Measurements from ENCODE around the gene SMIM41.

GRCh38 chr12:52146089-52146821 lies 66.8 kb downstream of the SMIM41 start:
- no peak for TF ChIP-seq CTCF (conservative IDR thresholded peaks at IDR 0.05)
- no peak for TF ChIP-seq ZFX (IDR thresholded peaks at IDR 0.05)
